Breast epithelium (tissue), 4 donors: ENCODE results near the gene S100A7. TPM values are rescaled to one million over a fixed set of nuclear protein-coding genes. Genes with fewer than 3 reads are reported as not detected.
A peak's percentile ranks its signal among the peaks of the same experiment; 100 is the strongest.

Source experiments
- DNase-seq, 2 donors: peaks; one replicate each; pipeline ENCODE4 v3.0.0-alpha.2; 2019; ENCODE audit warnings: low spot score in 2 of 2
- H3K27ac ChIP-seq, 2 donors: fragments of 200-600 bp; sonication (generic) in 1 of 2; one replicate each; pipeline ENCODE4 v1.5.1; 2016 to 2019; ENCODE audit warnings: mild to moderate bottlenecking in 1 of 2
- H3K27me3 ChIP-seq, 2 donors: fragments of 200-600 bp; sonication (generic) in 1 of 2; one replicate each; pipeline versions ENCODE4 v1.5.1 to v1.6.0; 2017 to 2019; ENCODE audit warnings: control low read depth in 1 of 2, mild to moderate bottlenecking in 1 of 2
- H3K36me3 ChIP-seq: fragments of 200-600 bp; one replicate; pipeline ENCODE4 v1.5.1; 2019
- H3K4me1 ChIP-seq, 2 donors: fragments of 200-600 bp; sonication (generic); one replicate each; pipeline ENCODE4 v1.5.1; 2016 to 2019; ENCODE audit warnings: control low read depth in 1 of 2
- H3K4me3 ChIP-seq, 3 donors: fragments of 200-600 bp; sonication (generic); 1 replicate in 2 of 3; 2 replicates in 1 of 3; pipeline ENCODE4 v1.5.1; 2016 to 2019; ENCODE audit warnings: mild to moderate bottlenecking in 3 of 3, moderate library complexity in 2 of 3
- H3K9me3 ChIP-seq, 2 donors: fragments of 200-600 bp; sonication (generic) in 1 of 2; one replicate each; pipeline ENCODE4 v1.5.1; 2016 to 2019; ENCODE audit warnings: control low read depth in 1 of 2
- CTCF ChIP-seq, 3 donors: fragments of 450-650 bp; IDR thresholded peaks; one replicate each; pipeline ENCODE4 v1.5.1; 2016 to 2017; ENCODE audit warnings: antibody characterized with exemption in 3 of 3, mild to moderate bottlenecking in 3 of 3, moderate library complexity in 3 of 3
- POLR2A ChIP-seq: fragments of 450-650 bp; IDR thresholded peaks from one replicate; pipeline ENCODE4 v1.6.1; 2016; ENCODE audit warnings: antibody characterized with exemption, mild to moderate bottlenecking, moderate library complexity
- POLR2AphosphoS5 ChIP-seq, 3 donors: sonication (generic); formaldehyde crosslinking; IDR thresholded peaks; one replicate each; pipeline ENCODE4 v1.6.1; 2017; ENCODE audit warnings: antibody characterized with exemption in 3 of 3
- intact Hi-C: fragments of 100-400 bp; cut with DNase I; formaldehyde crosslinking; loops from one replicate; pipeline ENCODE4 v1.15.1; 2023; ENCODE audit warnings: low total_unique reads
- total RNA-seq, 3 donors: library from RNA; depleted of rRNA; stranded (reverse); fragments of >200 nt; gene quantifications; one replicate each; pipeline ENCODE4 v1.1.0, GENCODE V29; 2016

Gene S100A7
- total RNA-seq, 3 donors from 2014 or later: not detected

- Histone ChIP-seq H3K27me3 (no peaks in the 10 kb centered on the region), H3K9me3 (no peaks in the 10 kb centered on the region), H3K4me3 (no peak overlapping the region), H3K4me1 (peaks cover 0 to 7% of the 10 kb centered on the region in 2 donors), H3K27ac (no peak overlapping the region), H3K36me3 (no peaks in the 10 kb centered on the region)
- DNase-seq: peak in 1 of 2 donors; percentile 63
- TF ChIP-seq CTCF (IDR thresholded peaks at IDR 0.05) (peak; percentile 83 to 96 (median 93)), POLR2A (no peak)
- intact Hi-C loops: loop anchor here (2.0 kb wide), 1 partner anchor 142 kb away; no protein-coding TSS in a partner anchor
Observed at GRCh38 chr1:153494976-153495535, 34.6 kb upstream of the S100A7 start.

GRCh38 chr1:153493343-153493960 is 33.0 kb upstream of the S100A7 start:
- no peaks in the 10 kb centered on the region for H3K36me3 ChIP-seq
- no peak overlapping the region for H3K27ac ChIP-seq
- no peaks in the 10 kb centered on the region for H3K27me3 ChIP-seq
- TF ChIP-seq CTCF (IDR thresholded peaks at IDR 0.05) (no peak), POLR2AphosphoS5 (IDR thresholded peaks at IDR 0.05) (no peak), POLR2A (no peak)
- no peaks in the 10 kb centered on the region for H3K9me3 ChIP-seq
- no peak for DNase-seq
- intact Hi-C loops: no loop called here
- H3K4me1 ChIP-seq: peaks cover 0 to 7% of the 10 kb centered on the region in 2 donors
- H3K4me3 ChIP-seq: no peak overlapping the region

- TF ChIP-seq CTCF (IDR thresholded peaks at IDR 0.05): no peak
- peak; percentile 23 to 77 (median 50) for TF ChIP-seq POLR2AphosphoS5 (IDR thresholded peaks at IDR 0.05)
- H3K27me3 ChIP-seq: no peaks in the 10 kb centered on the region
- H3K4me3 ChIP-seq: no peak overlapping the region
- peak overlapping the region; percentile 89 to 91 for H3K27ac ChIP-seq
- H3K4me1 ChIP-seq: peaks cover 0 to 7% of the 10 kb centered on the region in 2 donors
- peak in 1 of 2 donors; percentile 92 for DNase-seq
- intact Hi-C loops: no loop called here
- H3K9me3 ChIP-seq: no peaks in the 10 kb centered on the region
- H3K36me3 ChIP-seq: no peaks in the 10 kb centered on the region
Observed at GRCh38 chr1:153490272-153491051, 30.0 kb upstream of the S100A7 start.

- Histone ChIP-seq H3K9me3 (no peaks in the 10 kb centered on the region), H3K4me3 (no peak overlapping the region), H3K36me3 (no peaks in the 10 kb centered on the region), H3K27ac (peak overlapping the region in 1 of 2 donors; percentile 91), H3K27me3 (no peaks in the 10 kb centered on the region), H3K4me1 (peaks cover 0 to 7% of the 10 kb centered on the region in 2 donors)
- DNase-seq: no peak
- intact Hi-C loops: no loop called here
- peak in 1 of 3 donors; percentile 29 for TF ChIP-seq POLR2AphosphoS5 (IDR thresholded peaks at IDR 0.05)
- TF ChIP-seq CTCF (IDR thresholded peaks at IDR 0.05): no peak
- TF ChIP-seq POLR2A: no peak
Observed at GRCh38 chr1:153488731-153489130, 28.3 kb upstream of the S100A7 start.

GRCh38 chr1:153487707-153488106 is 27.3 kb upstream of the S100A7 start:
- H3K9me3 ChIP-seq: no peaks in the 10 kb centered on the region
- H3K27ac ChIP-seq: no peak overlapping the region
- no peak overlapping the region for H3K4me3 ChIP-seq
- TF ChIP-seq CTCF (IDR thresholded peaks at IDR 0.05): no peak
- no peak for TF ChIP-seq POLR2AphosphoS5 (IDR thresholded peaks at IDR 0.05)
- DNase-seq: no peak
- intact Hi-C loops: no loop called here
- no peaks in the 10 kb centered on the region for H3K36me3 ChIP-seq
- peaks cover 0 to 7% of the 10 kb centered on the region in 2 donors for H3K4me1 ChIP-seq
- no peaks in the 10 kb centered on the region for H3K27me3 ChIP-seq
